Measurements from ENCODE around the gene IFT57. TPM values are rescaled to one million over a fixed set of nuclear protein-coding genes. Genes with fewer than 3 reads are reported as not detected.
"Not testable (repeated sequence)": the region's sequence is repeated elsewhere in the genome, so short reads cannot be mapped to it uniquely, and the experiment has no call there.

Gene IFT57
- total RNA-seq, 3 donors from 2014 or later = 31.5 to 46.6 (median 38.4) TPM

GRCh38 chr3:108164391-108164790, 57.8 kb downstream of the IFT57 start:
- ATAC-seq (no peak), DNase-seq (no peak)
- Mint-ChIP-seq H3K4me3 (no peak overlapping the region), H3K27me3 (ENCODE audit: low read depth) (no peaks in the 10 kb centered on the region), H3K4me1 (ENCODE audit: low read depth) (peaks cover 7% of the 10 kb centered on the region), H3K36me3 (ENCODE audit: insufficient read depth) (peaks cover 32% of the 10 kb centered on the region), H3K9me3 (no peaks in the 10 kb centered on the region)

GRCh38 chr3:108159865-108160264, 62.4 kb downstream of the IFT57 start:
- H3K4me1 Mint-ChIP-seq (ENCODE audit: low read depth) = peaks cover 11% of the 10 kb centered on the region
- no peak overlapping the region for H3K4me3 Mint-ChIP-seq
- no peaks in the 10 kb centered on the region for H3K9me3 Mint-ChIP-seq
- H3K36me3 Mint-ChIP-seq (ENCODE audit: insufficient read depth) = peaks cover 16% of the 10 kb centered on the region
- H3K27me3 Mint-ChIP-seq (ENCODE audit: low read depth) = no peaks in the 10 kb centered on the region
- no peak for ATAC-seq
- DNase-seq = no peak

DNA sequence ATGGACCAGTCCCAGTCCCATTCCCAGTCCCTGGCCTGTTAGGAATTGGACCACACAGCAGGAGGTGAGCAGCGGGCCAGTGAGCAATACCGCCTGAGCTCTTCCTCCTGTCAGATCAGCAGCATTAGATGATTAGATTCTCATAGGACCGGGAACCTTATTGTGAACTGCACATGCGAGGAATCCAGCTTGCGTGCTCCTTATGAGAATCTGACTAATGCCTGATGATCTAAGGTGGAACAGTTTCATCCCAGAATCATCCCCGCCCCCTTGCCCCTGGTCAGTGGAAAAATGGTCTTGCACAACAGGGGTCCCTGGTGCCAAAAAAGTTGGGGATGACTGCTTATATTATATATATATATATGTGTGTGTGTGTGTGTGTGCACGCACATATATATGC, 63.1 kb downstream of the IFT57 start:
- DNase-seq = no peak
- H3K4me1 Mint-ChIP-seq (ENCODE audit: low read depth) = peaks cover 11% of the 10 kb centered on the region
- peaks cover 13% of the 10 kb centered on the region for H3K36me3 Mint-ChIP-seq (ENCODE audit: insufficient read depth)
- no peaks in the 10 kb centered on the region for H3K9me3 Mint-ChIP-seq
- no peak overlapping the region for H3K4me3 Mint-ChIP-seq
- ATAC-seq = no peak
- H3K27me3 Mint-ChIP-seq (ENCODE audit: low read depth) = no peaks in the 10 kb centered on the region

DNA sequence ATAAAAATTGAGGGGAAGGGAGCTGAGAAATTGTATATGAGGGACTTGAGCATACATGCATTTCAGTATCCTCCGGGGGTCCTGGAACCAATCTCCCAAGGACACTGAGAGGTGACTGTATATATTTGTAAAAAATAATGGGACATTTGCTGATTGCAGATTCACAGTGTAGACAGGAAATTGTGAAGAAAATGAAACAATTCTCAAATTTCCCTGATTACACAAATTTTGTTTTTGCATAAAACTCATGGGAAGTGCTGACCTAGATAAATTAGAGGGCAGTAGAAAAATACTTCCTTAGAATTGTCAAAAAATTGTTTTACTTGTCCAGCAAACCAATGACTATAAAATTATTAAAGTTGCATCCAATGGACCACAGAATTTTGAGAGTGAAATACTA, 64.0 kb downstream of the IFT57 start:
- H3K4me3 Mint-ChIP-seq = no peak overlapping the region
- ATAC-seq (no peak), DNase-seq (no peak)
- H3K27me3 Mint-ChIP-seq (ENCODE audit: low read depth) = no peaks in the 10 kb centered on the region
- peaks cover 13% of the 10 kb centered on the region for H3K36me3 Mint-ChIP-seq (ENCODE audit: insufficient read depth)
- H3K4me1 Mint-ChIP-seq (ENCODE audit: low read depth) = peaks cover 15% of the 10 kb centered on the region
- no peaks in the 10 kb centered on the region for H3K9me3 Mint-ChIP-seq

- Mint-ChIP-seq H3K4me3 (no peak overlapping the region), H3K36me3 (ENCODE audit: insufficient read depth) (peaks cover 13% of the 10 kb centered on the region), H3K27me3 (ENCODE audit: low read depth) (no peaks in the 10 kb centered on the region), H3K9me3 (no peaks in the 10 kb centered on the region), H3K4me1 (ENCODE audit: low read depth) (peaks cover 20% of the 10 kb centered on the region)
- ATAC-seq (no peak), DNase-seq (no peak)
Measured at GRCh38 chr3:108157273-108157672, 65.0 kb downstream of the IFT57 start.

DNA sequence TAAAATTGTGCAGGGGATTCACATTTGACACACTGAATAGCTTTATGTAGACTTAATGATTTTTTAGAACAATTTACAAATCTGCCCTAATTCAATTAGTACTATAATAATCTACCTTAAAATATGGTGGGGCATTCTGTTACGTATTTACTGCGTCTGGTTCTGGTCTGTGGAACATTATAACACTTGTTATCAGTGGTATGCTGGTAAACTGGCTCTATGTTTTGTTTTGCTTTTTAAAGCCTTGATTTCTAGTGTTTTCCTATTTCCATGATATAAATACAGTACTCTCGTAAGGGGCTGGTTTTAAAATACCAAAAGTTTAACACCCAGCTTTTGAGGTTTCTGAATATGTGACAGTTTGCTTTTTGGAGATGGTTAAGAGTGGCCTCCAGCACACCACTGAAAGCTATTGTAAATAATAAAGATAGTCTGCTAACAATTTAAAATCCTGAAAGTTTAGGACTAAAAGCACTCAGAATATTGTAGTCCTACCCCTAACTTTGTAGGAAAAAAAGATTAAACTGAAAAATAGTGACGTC, 65.8 kb downstream of the IFT57 start:
- peaks cover 20% of the 10 kb centered on the region for H3K4me1 Mint-ChIP-seq (ENCODE audit: low read depth)
- no peaks in the 10 kb centered on the region for H3K9me3 Mint-ChIP-seq
- H3K36me3 Mint-ChIP-seq (ENCODE audit: insufficient read depth) = peaks cover 13% of the 10 kb centered on the region
- DNase-seq (no peak), ATAC-seq (no peak)
- no peaks in the 10 kb centered on the region for H3K27me3 Mint-ChIP-seq (ENCODE audit: low read depth)
- H3K4me3 Mint-ChIP-seq = no peak overlapping the region

DNA sequence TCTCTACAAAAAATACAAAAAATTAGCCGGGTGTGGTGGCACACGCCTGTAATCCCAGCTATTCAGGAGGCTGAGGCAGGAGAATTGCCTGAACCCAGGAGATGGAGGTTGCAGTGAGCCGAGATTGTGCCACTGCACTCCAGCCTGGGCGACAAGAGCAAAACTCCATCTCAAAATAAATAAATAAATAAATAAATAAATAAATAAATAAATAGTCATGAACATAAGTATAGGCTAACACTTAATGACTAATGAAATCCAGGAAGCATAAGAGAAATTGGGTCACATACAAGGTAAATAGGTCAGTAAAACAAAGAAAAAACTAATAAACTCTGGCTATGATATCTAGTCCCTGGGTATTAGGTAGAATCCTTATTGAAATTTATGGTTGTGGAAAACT, 66.6 kb downstream of the IFT57 start:
- ATAC-seq; H3K9me3 Mint-ChIP-seq; H3K36me3 Mint-ChIP-seq (ENCODE audit: insufficient read depth); H3K27me3 Mint-ChIP-seq (ENCODE audit: low read depth); H3K4me3 Mint-ChIP-seq; DNase-seq: not testable (repeated sequence)
- H3K4me1 Mint-ChIP-seq (ENCODE audit: low read depth) = peaks cover 20% of the 10 kb centered on the region

DNA sequence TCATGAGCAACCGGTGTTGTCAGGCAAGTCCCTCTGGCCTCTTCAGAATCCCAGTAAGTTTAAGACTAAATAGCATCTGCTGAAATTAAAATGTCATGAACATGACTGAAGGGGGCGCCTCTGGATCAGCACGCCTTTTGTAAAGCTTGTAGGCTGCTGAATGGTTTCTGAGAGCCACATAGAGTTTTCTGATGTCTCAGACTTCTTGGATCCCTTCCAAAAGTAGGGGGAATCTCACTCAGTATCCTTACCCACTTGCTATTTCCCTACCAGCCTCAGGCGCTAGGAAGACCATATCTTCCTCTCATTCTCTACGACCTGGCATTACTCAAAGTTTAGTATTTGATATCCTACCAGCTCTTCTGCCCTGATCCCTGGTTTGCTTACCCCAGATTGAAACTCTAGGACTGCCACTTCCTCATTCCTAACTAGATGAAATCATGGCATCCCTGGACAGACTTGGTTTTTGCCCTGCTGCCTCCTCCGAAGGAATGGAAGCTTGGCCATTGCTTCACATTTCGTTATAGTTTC, 68.7 kb downstream of the IFT57 start:
- H3K9me3 Mint-ChIP-seq = no peaks in the 10 kb centered on the region
- peaks cover 18% of the 10 kb centered on the region for H3K4me1 Mint-ChIP-seq (ENCODE audit: low read depth)
- no peak overlapping the region for H3K4me3 Mint-ChIP-seq
- H3K36me3 Mint-ChIP-seq (ENCODE audit: insufficient read depth) = no peaks in the 10 kb centered on the region
- no peaks in the 10 kb centered on the region for H3K27me3 Mint-ChIP-seq (ENCODE audit: low read depth)
- ATAC-seq = peak; percentile 57 to 65
- peak; percentile 43 for DNase-seq

DNA sequence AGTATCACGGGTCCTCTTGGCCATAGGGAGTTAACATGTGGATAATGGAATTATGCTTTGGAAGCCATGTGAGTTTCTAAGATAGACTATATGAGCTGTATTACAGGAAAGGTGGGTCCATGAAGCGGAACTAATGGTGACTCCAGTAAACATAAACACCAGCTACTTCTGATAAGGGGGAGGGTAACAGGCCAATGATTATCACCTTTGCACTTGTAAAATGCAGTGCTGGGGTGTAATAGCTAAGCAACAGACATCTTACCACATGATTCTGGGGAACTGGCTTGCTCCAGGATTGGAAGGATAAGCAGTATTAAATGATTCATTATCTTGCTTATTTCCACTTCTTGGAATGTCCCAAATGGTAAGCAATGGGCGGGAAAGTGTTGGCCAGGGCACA, 70.0 kb downstream of the IFT57 start:
- peaks cover 12% of the 10 kb centered on the region for H3K4me1 Mint-ChIP-seq (ENCODE audit: low read depth)
- H3K27me3 Mint-ChIP-seq (ENCODE audit: low read depth) = no peaks in the 10 kb centered on the region
- H3K4me3 Mint-ChIP-seq = no peak overlapping the region
- no peak for ATAC-seq
- no peaks in the 10 kb centered on the region for H3K9me3 Mint-ChIP-seq
- DNase-seq = no peak
- H3K36me3 Mint-ChIP-seq (ENCODE audit: insufficient read depth) = peaks cover under 1% of the 10 kb centered on the region

DNA sequence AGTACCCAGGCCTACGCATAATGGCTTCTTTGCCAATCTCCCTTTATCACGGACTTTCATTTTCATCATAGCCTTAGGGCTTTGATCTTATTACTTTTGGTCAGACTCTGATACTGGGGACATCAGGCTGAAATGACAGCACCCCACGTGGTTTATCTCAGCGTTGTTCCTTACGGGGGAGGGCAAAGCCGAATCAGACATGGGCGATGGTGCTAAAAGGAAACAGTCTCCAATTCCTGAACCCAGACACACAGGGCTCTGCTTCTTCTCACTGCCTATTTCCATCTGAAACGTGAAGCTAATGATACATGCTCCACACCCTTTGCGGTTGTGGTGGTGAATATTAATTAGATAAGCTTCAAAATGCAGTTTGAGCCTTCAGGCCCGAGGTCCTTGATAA, 72.0 kb downstream of the IFT57 start:
- H3K4me1 Mint-ChIP-seq (ENCODE audit: low read depth) = peaks cover 13% of the 10 kb centered on the region
- H3K27me3 Mint-ChIP-seq (ENCODE audit: low read depth) = no peaks in the 10 kb centered on the region
- no peak overlapping the region for H3K4me3 Mint-ChIP-seq
- peaks cover 12% of the 10 kb centered on the region for H3K36me3 Mint-ChIP-seq (ENCODE audit: insufficient read depth)
- peaks cover 6% of the 10 kb centered on the region for H3K9me3 Mint-ChIP-seq
- no peak for DNase-seq
- no peak for ATAC-seq

GRCh38 chr3:108146139-108146538, 76.1 kb downstream of the IFT57 start:
- ATAC-seq = no peak
- peaks cover 16% of the 10 kb centered on the region for H3K36me3 Mint-ChIP-seq (ENCODE audit: insufficient read depth)
- H3K27me3 Mint-ChIP-seq (ENCODE audit: low read depth) = no peaks in the 10 kb centered on the region
- peaks cover 8% of the 10 kb centered on the region for H3K4me1 Mint-ChIP-seq (ENCODE audit: low read depth)
- no peak for DNase-seq
- H3K4me3 Mint-ChIP-seq = no peak overlapping the region
- peaks cover 6% of the 10 kb centered on the region for H3K9me3 Mint-ChIP-seq

GRCh38 chr3:108145578-108145977, 76.6 kb downstream of the IFT57 start:
- ATAC-seq = no peak
- Mint-ChIP-seq H3K4me3 (no peak overlapping the region), H3K4me1 (ENCODE audit: low read depth) (peaks cover 8% of the 10 kb centered on the region), H3K27me3 (ENCODE audit: low read depth) (no peaks in the 10 kb centered on the region), H3K9me3 (peaks cover 6% of the 10 kb centered on the region), H3K36me3 (ENCODE audit: insufficient read depth) (peaks cover 19% of the 10 kb centered on the region)
- no peak for DNase-seq

DNA sequence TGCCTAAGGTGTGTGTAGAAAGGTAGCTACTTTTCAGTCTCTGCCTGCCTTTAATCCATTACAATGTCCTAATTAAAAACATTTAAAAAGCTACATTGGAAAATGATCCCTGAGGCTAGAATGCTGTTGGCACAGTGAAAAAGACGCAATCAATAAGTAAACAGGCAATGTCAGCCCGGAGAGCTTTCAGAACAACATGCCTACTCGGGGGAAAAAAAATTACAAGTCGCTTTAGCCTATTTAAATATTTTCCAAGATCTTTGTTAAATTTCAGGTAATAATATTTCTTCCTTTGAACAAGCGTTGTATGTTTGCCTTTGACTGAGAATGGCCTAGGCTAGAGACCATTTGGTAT, 84.8 kb downstream of the IFT57 start:
- no peaks in the 10 kb centered on the region for H3K9me3 Mint-ChIP-seq
- ATAC-seq (no peak), DNase-seq (no peak)
- H3K4me1 Mint-ChIP-seq (ENCODE audit: low read depth) = peaks cover 60% of the 10 kb centered on the region
- H3K27me3 Mint-ChIP-seq (ENCODE audit: low read depth) = no peaks in the 10 kb centered on the region
- peaks cover 61% of the 10 kb centered on the region for H3K36me3 Mint-ChIP-seq (ENCODE audit: insufficient read depth)
- no peak overlapping the region for H3K4me3 Mint-ChIP-seq

GRCh38 chr3:108136561-108137459, 85.4 kb downstream of the IFT57 start:
- H3K4me3 Mint-ChIP-seq = no peak overlapping the region
- no peaks in the 10 kb centered on the region for H3K9me3 Mint-ChIP-seq
- ATAC-seq (no peak), DNase-seq (no peak)
- H3K36me3 Mint-ChIP-seq (ENCODE audit: insufficient read depth) = peaks cover 67% of the 10 kb centered on the region
- peaks cover 64% of the 10 kb centered on the region for H3K4me1 Mint-ChIP-seq (ENCODE audit: low read depth)
- H3K27me3 Mint-ChIP-seq (ENCODE audit: low read depth) = no peaks in the 10 kb centered on the region

GRCh38 chr3:108134555-108134880, 87.7 kb downstream of the IFT57 start:
- Mint-ChIP-seq H3K9me3 (no peaks in the 10 kb centered on the region), H3K4me1 (ENCODE audit: low read depth) (peaks cover 83% of the 10 kb centered on the region), H3K27me3 (ENCODE audit: low read depth) (no peaks in the 10 kb centered on the region), H3K4me3 (peak overlapping the region; percentile 57), H3K36me3 (ENCODE audit: insufficient read depth) (peaks cover 71% of the 10 kb centered on the region)
- peak; percentile 11 to 32 for ATAC-seq
- DNase-seq = no peak
